HG02981 (cell line): Measurements from ENCODE around the gene ZSWIM7.

Source experiments
- ATAC-seq: cut with Tn5 transposase; IDR thresholded peaks from one replicate; pipeline ENCODE4 v1.9.1; 2021; ENCODE audit warnings: mild to moderate bottlenecking, moderate library complexity; ENCODE audit not compliant: unreplicated experiment

ZSWIM7 gene

GRCh38 chr17:15999141-15999973 lies at the start of gene ZSWIM7, which contains the start of gene TTC19:
Gene ZSWIM7 (minus strand): TSS chr17:15999704. CDS start chr17:15999594, 110 bp downstream.
Gene TTC19 (plus strand): TSS chr17:15999824. CDS start chr17:15999849, 25 bp downstream.
- ATAC-seq = peak; percentile 86

- no peak for ATAC-seq
Measured at GRCh38 chr17:16048811-16049449, 49.4 kb upstream of the ZSWIM7 start.

GRCh38 chr17:16046966-16047365 lies 47.5 kb upstream of the ZSWIM7 start:
- no peak for ATAC-seq

GRCh38 chr17:16044487-16044886 lies 45.0 kb upstream of the ZSWIM7 start:
- no peak for ATAC-seq

GRCh38 chr17:16040710-16041251 lies 41.3 kb upstream of the ZSWIM7 start:
- no peak for ATAC-seq

GRCh38 chr17:16037636-16038035 lies 38.1 kb upstream of the ZSWIM7 start:
- no peak for ATAC-seq

- ATAC-seq = no peak
Measured at GRCh38 chr17:16036261-16036660, 36.8 kb upstream of the ZSWIM7 start.

- no peak for ATAC-seq
Measured at GRCh38 chr17:16033729-16034349, 34.3 kb upstream of the ZSWIM7 start.

GRCh38 chr17:16027708-16028584 lies 28.4 kb upstream of the ZSWIM7 start:
- ATAC-seq = peak; percentile 85

GRCh38 chr17:16026895-16027294 lies 27.4 kb upstream of the ZSWIM7 start:
- ATAC-seq = no peak

GRCh38 chr17:16025202-16025601 lies 25.7 kb upstream of the ZSWIM7 start:
- no peak for ATAC-seq

- no peak for ATAC-seq
Measured at GRCh38 chr17:16023881-16024280, 24.4 kb upstream of the ZSWIM7 start.

- ATAC-seq = no peak
Measured at GRCh38 chr17:16019347-16019746, 19.8 kb upstream of the ZSWIM7 start.

- ATAC-seq = no peak
Measured at GRCh38 chr17:16013943-16014407, 14.5 kb upstream of the ZSWIM7 start.

- ATAC-seq = no peak
Measured at GRCh38 chr17:16007439-16007838, 7.9 kb upstream of the ZSWIM7 start.

GRCh38 chr17:16005636-16006035 lies 6.1 kb upstream of the ZSWIM7 start:
- ATAC-seq = no peak

- no peak for ATAC-seq
Measured at GRCh38 chr17:16003841-16004240, 4.3 kb upstream of the ZSWIM7 start.

GRCh38 chr17:16002708-16003260 lies 3.3 kb upstream of the ZSWIM7 start:
- no peak for ATAC-seq

GRCh38 chr17:16001226-16001897 lies 1.9 kb upstream of the ZSWIM7 start:
- ATAC-seq = no peak
